ENCODE data around the gene PSRC1.

Gene PSRC1

DNA sequence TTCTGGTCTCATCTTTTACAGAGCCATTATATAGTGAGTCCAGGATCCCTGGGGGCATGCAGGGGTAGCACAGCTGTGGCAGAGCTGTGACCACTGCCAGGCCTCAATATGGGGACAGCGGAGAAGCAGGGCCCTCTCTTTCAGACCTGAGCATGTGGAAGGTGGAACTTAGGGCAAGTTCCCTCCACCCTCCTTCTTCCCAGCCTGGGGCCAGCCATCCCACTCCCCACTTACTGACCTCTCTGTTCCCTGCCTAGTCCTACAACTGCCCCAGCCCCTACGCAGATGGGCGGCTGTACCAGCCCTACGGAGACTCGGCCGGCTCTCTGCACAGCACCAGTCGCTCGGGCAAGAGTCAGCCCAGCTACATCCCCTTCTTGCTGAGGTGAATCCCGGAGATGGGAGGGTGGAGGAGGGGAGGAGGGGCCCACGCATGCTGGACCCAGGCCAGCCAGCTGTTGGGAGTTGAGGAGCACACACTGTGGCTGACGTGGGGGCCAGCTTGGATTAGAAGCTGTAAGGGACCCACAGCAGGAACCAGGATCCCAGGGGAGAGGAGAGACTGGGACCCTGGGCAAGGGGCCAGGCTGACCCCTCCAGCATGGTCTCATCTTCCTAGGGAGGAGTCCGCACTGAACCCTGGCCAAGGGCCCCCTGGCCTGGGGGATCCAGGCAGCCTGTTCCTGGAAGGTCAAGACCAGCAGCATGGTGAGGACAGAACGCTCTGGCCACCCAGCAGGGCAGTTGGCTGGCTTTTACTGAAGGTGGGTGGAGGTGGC is 10.7 kb downstream of the PSRC1 start:
- DNase-seq (ENCODE audit: low spot score): no peak

DNA sequence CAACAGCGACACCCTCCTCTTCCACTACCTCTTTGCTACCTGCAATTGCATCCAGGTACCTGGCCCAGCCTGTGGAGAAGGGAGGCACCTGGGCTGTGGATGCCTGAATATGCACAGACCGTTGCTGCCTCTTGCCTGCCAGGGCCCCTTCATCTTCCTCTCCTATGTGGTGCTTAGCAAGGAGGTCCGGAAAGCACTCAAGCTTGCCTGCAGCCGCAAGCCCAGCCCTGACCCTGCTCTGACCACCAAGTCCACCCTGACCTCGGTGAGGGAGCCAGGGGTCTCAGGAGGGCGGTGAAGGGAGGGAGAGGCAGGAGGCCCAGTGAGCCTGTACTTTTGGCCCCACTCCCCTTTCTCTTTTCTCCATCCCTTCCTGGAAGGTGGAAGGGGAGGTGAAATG is 11.5 kb downstream of the PSRC1 start:
- DNase-seq (ENCODE audit: low spot score): no peak

GRCh38 chr1:109270623-109271317 is 12.2 kb downstream of the PSRC1 start:
- DNase-seq (ENCODE audit: low spot score): no peak

- no peak for DNase-seq (ENCODE audit: low spot score)
Observed at GRCh38 chr1:109269981-109270622, 12.8 kb downstream of the PSRC1 start.

DNA sequence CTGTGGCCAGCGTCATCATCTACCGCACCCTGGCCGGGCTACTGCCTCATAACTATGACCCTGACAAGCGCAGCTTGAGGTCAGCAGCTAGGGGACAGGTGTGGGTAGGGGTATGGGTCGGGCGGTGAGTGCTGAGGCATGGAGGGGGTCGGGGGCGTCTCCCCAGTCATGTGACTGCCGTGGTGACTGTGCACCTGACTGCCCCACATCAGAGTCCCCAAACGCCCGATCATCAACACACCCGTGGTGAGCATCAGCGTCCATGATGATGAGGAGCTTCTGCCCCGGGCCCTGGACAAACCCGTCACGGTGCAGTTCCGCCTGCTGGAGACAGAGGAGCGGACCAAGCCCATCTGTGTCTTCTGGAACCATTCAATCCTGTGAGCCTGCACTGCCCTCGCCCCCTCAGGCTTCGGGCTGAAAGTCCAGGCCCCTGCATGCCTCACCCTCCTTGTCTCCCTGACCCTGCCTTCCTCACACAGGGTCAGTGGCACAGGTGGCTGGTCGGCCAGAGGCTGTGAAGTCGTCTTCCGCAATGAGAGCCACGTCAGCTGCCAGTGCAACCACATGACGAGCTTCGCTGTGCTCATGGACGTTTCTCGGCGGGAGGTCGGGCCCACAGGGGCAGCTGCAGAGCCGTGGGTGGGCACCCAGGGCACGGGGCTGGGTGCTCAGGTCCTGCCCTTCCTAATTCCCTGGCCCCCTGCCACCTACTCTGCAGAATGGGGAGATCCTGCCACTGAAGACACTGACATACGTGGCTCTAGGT is 13.5 kb downstream of the PSRC1 start:
- DNase-seq (ENCODE audit: low spot score): no peak

GRCh38 chr1:109268431-109269211 is 14.3 kb downstream of the PSRC1 start:
- DNase-seq (ENCODE audit: low spot score): no peak

- no peak for DNase-seq (ENCODE audit: low spot score)
Observed at GRCh38 chr1:109267743-109268300, 15.1 kb downstream of the PSRC1 start.

DNA sequence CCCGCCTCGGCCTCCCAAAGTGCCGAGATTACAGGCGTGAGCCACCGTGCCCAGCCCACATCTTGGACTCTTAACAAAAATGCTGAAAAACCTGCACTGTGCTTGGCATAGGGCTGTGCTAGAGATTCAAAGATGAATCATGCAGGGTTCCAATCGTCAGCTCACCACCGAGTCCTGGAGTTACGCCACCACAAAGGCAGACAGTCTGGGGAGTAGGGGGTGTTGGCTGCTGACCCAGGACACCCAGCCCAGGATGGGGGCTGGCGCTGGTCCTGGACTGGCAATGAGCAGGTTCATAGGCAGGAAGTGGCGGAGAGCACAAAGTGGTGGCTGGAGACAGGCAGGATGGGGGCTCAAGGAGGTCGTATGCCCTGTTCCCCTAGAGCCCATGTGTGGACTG is 16.0 kb downstream of the PSRC1 start:
- peak; percentile 74 for DNase-seq (ENCODE audit: low spot score)

GRCh38 chr1:109265741-109266330 is 17.1 kb downstream of the PSRC1 start:
- no peak for DNase-seq (ENCODE audit: low spot score)

DNA sequence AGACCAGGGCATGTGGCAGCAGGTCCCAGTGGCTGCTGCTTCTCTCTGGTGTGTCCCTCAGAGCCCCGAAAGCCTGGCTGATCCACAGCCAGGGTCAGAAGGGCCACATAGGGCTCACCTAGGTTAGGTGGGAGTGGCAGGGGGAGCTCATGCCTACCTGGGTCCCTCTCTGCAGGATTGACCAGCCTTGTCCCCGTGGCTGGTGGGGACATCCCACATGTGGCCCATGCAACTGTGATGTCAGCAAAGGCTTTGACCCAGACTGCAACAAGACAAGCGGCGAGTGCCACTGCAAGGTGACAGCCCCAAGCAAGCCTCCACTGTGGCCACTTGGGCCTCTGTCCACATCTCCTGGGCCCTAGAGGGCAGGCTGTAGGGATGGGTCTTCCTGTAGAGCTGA is 17.9 kb downstream of the PSRC1 start:
- DNase-seq (ENCODE audit: low spot score): no peak

DNA sequence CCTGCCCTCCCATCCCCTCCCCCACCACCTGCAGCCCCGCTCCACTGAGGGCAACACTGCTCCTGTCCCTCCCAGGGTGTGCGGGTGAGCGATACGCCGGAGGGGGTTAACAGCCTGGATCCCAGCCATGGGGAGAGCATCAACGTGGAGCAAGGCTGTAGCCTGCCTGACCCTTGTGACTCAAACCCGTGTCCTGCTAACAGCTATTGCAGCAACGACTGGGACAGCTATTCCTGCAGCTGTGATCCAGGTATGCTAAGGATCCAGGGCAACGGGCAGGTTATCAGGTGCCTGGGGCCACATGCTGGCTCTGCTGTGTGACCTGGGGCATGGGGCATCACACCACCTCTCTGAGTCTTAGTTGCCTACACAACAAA is 18.6 kb downstream of the PSRC1 start:
- no peak for DNase-seq (ENCODE audit: low spot score)

GRCh38 chr1:109263597-109264378 is 19.2 kb downstream of the PSRC1 start:
- DNase-seq (ENCODE audit: low spot score): peak; percentile 91

DNA sequence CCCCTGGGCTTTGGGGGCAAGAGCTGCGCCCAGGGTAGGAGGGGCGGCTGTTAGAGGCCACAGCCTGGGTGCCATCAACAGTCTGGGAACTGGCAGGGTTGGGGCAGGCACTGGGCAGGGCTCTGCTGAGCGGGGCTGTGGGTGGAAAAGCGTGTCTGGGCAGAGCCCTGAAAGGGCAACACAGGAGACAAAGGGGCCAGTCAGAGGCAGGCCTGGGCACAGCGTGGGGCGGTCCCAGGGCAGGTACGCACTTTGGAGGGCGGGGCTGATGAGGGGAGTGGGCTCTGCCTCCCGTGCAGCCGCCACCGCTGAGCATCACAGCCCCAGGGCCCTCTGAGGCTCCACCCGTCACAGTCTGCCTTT is 19.7 kb downstream of the PSRC1 start:
- DNase-seq (ENCODE audit: low spot score): no peak

- DNase-seq (ENCODE audit: low spot score): no peak
Observed at GRCh38 chr1:109262231-109263055, 20.5 kb downstream of the PSRC1 start.

- DNase-seq (ENCODE audit: low spot score): no peak
Observed at GRCh38 chr1:109261578-109261977, 21.4 kb downstream of the PSRC1 start.

GRCh38 chr1:109261006-109261405 is 21.9 kb downstream of the PSRC1 start:
- DNase-seq (ENCODE audit: low spot score): no peak

DNA sequence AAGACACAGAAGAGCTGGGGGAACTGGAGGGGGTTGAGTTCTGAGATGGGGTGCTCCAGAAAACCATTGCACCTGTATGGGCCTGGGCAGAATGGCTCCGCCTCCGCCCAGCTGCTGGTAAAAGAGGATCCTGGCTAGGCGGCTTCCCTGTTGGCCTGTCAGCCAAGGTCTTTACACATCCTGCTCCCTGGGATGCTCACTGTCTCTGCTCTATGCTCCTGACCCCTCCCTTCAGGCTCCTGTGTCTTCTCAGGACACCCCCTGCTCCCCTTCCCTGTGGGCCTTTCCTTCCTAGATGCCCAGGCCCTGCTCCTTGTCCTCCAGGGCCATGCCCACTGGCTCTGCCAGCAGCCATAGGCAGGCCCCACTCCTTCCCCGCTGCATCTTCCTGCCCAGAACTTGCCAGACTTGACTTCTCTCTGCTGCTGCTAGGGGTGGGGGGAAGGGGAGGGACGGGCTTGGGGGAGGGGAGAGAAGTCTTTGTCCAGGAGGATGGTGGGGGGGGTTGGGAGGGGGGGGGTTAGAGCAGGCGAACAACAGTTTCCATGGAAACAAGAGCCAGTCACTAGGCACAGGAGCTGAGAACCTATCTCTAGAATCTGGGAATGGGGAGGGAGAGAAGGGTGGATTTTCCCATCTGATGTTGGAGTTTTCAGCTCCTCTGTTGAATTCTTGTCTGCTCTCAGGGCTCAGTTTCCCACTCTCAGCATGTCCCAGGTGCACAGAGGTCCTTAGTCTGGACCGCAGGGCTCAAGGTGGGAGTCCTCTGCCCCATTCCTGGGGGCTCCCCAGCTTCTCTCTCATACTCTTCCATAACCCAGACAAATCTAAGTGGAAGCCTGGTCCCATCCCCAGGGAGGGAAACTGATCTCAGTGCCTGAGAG is 23.0 kb downstream of the PSRC1 start:
- DNase-seq (ENCODE audit: low spot score): no peak

Measured in AG08396 (cell line).